GM19043 (cell line): ENCODE data around the gene JARID2.

Source experiments
- ATAC-seq: cut with Tn5 transposase; IDR thresholded peaks from one replicate; pipeline ENCODE4 v1.9.1; 2021; ENCODE audit warnings: low read depth; ENCODE audit not compliant: unreplicated experiment

The JARID2 gene

DNA sequence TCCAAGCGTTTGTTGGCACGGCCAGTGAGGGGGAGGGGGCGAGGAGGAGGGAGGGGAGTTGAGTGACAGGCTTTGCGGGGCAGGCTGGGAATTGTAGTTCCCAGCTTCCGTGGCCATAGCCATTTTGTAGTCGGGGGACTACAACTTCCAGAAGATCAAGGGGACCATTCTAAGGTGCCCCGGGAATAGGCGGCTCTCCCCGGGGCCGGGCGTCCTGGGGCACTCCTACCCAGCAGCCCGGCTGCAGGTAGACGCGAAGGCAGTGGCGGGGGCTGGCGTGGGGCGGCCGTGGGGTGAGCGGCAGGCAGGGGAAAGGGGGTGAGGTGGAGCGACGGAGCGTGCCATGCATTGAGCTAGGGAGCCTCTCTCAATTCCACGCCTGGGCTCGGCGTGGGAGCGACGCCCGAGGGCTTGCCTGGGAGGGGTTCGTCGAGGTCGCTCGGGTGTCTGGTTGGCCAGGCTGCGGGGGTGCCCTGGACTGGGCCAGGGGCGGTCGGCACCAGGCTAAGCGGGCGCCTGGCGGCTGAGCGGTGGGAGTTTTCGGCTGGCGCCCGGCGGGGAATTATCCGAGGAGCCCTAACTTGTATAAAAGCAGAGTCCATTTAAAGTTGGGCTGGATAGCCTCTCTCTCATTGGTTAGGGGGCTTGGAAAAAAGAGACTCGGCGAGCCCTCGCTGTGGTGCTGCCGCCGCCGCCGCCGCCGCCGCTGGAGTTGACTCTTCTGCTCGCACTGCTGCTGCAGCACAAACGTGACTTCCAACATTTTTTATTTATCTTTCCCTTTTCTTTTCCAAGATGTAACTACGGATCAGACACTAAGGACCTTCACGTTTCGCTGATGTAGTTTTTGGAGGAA is at the start of gene JARID2:
Gene JARID2 (plus strand): TSS at position 709 of the 856 bp plus-strand sequence. CDS start 471 bp downstream, outside the sequence.
- ATAC-seq, result peak; percentile 52

DNA sequence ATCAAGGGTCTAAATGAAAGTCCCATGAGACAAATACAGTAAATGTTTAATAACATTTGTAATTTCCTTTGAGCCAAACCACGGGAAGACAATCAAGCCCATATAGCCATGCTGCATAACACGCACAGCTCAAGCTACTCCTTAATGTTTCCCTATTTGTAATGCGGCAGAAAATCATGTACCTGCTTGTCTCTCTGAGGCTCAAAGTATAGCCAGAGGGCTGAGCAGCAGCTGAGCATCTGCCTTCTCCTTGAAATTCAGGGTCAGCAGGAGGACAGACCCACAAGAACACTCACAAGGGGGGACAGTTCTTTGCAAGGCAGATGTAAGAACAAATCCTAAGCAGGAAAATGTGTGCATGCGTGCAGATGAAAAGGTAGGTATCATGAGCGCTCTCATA is 45.8 kb upstream of the JARID2 start:
- no peak for ATAC-seq

DNA sequence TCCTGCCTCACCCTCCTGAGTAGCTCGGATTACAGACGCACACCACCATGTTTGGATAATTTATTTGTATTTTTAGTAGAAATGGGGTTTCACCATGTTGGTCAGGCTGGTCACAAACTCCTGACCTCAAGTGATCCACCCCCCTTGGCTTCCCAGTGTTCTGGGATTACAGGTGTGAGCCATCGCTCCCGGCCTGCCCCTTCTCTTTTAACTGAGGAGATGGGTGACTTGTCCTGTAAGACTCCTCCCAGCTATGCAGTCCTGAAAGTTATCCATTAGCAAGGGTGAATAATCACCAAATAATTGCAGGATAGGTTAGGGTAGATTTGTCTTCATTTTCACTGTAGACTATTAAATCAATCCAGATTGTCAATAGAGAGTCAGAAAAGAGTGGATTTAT is 40.5 kb upstream of the JARID2 start:
- no peak for ATAC-seq

DNA sequence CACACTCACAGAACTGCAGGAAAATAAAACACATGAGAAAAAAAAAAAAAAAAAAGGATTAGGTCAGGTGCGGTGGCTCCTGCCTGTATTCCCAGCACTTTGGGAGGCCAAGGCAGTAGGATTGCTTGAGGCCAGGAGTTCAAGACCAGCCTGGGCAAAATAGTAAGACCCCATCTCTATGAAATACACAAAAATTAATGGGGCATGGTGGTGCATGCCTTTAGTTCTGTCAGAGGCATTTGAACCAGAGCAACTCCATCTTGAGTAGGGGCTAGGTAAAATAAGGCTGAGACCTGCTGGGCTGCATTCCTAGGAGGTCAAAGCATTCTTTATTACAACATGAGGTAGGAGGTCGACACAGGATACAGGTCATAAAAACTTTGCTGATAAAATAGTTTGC is 39.0 kb upstream of the JARID2 start:
- ATAC-seq, result no peak

DNA sequence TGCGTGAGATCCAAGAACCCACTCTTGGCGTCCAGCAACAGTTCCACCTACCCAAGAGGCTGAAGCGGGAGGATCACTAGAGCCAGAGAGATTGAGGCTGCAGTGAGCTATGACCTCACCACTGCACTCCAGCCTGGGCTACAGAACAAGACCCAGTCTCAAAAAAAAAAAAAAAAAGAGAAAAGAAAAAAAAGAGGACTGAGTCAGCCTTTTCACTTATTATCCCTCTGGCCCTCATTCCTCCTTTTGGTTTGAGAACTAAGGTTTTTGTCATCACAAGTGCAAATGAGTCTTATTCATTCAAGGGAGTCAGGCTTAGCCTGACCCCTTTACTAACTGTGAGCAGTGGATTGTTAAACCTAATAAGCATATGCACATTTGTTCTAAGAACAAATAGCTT is 37.9 kb upstream of the JARID2 start:
- no peak for ATAC-seq

DNA sequence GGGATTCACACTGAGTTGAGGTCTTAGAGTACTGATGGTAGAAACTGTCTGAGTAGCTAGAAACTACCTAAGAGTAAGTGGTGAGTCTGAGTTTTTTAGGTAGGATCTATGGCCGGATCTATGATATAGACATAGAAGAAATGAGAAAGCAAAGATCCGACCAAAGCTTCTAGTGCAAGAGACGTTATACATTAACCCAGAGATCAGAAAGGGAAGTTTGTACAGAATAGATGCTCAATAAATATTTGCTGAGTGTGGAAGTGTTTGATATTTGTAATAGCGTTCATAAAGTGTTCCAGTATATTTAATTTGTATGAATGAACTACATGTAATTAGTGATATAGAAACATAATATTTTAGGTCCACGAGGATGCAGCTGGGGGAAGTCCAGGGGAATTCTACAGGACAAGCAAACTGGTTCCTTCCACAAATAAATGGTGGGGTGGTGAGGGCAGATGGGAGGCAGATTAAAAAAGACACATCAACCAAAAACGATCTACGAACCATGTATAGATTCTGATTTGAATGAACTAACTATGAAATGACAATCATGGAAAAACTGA is 31.9 kb upstream of the JARID2 start:
- no peak for ATAC-seq

DNA sequence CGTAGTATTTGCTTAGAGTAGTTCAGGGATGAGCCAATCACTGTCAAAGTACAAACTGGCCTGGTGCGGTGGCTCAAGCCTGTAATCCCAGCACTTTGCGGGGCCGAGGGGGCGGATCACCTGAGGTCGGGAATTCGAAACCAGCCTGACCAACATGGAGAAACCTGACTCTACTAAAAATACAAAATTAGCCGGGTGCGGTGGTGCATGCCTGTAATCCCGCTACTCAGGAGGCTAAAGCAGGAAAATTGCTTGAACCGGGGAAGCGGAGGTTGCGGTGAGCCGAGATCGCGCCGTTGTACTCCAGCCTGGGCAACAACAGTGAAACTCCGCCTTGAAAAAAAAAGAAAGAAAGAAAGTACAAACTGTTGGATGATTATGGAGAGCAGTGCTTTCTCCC is 27.5 kb upstream of the JARID2 start:
- no peak for ATAC-seq

DNA sequence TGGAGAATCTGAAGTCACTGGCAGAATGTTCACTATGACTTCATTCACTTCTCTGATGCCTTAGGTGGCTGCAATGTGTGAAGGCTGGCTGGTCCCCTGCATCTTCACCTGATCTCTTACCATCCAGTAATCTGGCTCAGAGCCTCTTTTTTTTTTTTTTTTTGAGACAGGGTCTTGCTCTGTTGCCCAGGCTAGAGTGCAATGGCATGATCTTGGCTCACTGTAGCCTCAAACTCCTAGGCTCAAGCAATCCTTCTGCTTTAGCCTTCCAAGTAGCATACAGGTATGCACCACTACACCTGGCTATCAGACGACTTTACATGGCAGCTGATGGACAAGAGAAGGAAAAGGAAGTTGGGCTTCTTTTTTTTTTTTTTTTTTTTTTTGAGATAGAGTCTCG is 25.8 kb upstream of the JARID2 start:
- ATAC-seq, result no peak

DNA sequence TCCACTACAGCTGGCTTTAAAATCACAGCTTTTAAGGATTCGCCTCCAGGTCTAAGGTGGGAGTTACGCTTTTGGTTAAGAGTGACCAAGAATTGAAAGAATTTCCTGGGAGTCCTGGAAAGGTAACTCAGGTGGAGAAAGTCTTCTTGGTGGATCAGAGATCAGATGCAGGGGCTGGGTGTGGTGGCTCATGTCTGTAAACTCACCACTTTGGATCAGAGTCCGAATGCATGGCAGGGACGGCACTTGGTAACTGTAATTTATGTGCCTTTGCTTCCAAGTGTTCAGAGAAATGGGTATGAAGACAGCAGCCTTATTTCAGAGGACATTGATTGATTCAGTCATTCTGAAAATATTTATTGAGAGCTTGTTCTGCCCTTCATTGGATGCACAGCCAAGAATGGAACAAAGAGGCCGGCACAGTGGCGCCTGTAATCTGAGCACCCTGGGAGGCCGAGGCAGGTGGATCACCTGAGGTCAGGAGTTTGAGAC is 18.0 kb upstream of the JARID2 start:
- ATAC-seq, result no peak

DNA sequence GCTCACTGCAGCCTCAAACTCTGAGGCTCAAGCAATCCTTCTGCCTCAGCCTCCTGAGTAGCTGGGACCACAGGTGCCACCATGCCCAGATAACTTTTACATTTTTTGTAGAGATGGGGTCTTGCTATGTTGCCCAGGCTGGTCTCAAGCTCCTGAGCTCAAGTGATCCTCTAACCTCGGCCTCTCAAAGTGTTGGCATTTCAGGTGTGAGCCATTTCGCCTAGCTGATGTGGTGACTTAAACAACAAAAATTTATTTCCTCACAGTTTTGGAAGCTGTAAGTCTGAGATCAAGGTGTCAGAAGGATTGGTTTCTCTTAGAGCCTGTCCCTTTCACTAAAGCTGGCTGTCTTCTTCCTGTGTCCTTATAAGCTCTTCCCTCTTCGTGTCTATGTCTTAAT is 15.0 kb upstream of the JARID2 start:
- ATAC-seq, result no peak

DNA sequence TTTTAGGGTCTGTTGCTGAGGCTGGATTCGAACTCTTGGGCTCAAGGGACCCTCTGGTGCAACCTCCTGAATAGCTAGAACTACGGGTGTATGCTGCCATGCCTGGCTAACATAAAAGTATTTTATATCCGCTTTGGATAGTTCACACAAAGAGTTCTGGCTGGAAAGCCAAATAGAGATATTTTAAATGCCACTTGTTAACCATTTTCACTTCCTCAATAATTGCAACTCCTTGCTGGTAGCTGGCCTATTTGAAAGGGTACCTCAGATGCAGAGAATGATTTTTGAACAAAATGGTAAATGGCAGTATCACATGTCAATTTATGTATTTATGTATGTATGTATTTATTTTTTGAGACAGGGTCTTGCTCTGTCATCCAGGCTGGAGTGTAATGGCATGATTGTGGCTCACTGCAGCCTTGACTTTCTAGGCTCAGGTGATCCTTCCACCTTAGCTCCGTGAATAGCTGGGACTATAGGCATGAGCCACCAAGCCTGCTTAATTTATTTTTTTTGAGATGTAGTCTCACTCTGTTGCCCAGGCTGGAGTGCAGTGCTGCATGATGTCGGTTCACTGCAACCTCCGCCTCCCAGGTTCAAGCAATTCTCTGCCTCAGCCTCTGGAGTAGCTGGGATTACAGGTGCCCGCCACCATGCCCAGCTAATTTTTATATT is 12.9 kb upstream of the JARID2 start:
- no peak for ATAC-seq

DNA sequence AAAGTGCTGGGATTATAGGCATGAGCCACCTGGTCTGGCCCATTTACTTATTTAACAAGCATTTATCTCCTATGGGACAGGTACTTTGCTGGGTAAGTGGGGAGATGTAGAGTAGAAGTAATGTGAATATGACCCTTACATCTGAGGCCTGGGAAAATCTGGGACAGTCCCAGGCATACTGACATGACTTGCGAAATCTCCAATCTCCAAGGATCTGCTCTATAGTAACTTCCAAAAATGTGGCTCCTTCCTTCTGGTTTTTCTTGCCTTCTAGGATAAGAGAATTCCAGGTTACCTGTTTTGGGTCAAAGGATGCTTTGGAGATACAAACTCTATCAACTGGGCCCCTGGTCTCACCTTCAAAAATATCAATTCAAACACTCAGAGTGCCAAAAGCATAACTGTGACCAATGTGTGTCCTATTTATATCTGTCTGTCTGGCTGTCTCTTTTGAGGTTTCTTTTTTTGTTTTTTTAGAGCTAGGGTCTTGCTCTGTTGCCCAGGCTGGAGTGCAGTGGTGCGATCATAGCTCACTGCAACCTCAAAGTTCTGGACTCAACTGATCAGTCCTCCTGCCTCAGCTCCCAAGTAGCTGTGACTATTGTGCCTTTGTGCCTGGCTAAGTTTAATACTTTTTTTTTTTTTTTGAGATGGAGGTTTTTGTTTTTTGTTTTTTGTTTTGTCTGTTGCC is 11.7 kb upstream of the JARID2 start:
- ATAC-seq, result no peak

DNA sequence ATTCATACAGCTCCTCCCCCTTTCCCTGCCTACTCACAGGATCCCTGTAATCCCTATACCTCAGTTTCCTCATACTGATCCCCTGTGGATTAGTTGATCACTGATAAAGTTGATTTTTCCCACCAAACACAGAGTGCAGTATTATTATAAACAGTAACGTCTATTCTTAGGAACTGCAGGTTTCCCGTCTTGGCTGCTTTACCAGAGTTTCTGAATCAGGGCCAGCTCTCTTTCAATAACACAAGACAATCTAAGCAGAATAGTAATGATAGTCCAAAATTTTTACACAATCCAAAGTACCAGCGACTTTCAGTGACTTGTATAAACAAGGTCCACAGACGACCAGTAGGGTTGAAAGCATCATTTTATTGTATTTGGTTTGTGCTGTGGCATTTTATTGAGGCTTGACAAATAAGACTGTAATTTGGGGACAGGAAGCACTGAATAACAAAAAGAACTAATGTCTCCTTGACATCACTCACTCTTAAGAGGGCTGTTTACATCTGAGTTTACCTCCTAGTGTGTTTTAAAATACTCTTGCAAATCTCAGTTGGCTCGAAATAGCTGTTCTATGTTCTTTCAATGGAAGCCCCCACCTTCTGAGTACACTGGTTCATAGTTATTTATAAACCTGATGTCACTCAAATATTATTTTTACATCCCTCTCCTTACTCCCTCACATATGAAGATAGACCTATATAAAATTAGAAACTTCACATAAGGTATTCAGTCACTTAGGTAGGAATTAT is 6.1 kb upstream of the JARID2 start:
- ATAC-seq, result no peak

DNA sequence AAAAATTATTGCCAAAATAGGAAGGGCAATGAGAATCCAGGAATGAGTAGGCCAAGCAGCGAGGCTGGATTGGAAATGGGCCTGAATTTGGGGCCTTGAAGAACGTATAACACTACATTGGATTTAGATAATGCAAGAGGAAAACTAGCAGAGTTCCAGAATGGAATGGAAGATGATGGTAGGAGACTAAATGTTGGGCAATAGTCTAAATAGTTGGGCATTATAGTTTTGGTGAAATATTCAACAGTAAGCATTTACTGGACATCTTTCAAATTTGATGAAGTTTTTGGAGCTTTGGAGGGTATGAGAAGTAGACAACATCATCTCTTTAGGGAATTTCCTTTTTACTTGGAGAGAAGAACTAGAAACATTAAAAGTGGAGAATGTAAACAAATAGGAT is 3.4 kb upstream of the JARID2 start:
- no peak for ATAC-seq

DNA sequence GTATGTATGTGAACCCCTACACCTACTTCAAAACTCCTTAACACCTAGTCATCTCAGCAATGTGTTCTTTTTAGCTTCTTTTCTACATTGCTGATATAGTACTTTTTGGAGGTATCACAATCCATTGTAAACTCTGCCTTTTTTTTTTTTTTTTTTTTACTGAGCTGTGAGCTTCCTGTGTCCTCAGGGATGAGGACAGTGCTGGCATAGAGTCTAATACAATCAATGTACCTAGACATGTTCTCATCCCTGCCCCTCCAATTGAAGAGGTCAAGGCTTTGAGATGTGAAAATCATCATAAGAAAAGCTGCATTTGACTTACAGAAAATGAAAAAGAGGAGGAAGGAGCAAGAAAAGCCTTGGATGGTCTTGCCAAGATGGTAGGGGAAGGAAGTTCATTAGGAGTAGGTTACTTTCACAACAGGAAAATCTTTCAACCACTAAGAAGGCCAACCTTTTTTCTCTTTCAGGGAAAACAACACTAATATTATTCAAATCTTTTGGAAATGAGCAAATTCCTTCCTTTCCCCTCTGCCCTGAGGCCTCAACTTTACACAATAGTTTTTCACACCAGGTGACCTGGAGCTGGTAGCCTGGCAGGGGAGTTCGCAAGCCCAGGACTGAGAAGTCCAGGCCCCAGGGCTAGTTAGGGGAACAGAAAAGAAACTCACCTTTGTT is 2.8 kb upstream of the JARID2 start:
- ATAC-seq, result no peak

DNA sequence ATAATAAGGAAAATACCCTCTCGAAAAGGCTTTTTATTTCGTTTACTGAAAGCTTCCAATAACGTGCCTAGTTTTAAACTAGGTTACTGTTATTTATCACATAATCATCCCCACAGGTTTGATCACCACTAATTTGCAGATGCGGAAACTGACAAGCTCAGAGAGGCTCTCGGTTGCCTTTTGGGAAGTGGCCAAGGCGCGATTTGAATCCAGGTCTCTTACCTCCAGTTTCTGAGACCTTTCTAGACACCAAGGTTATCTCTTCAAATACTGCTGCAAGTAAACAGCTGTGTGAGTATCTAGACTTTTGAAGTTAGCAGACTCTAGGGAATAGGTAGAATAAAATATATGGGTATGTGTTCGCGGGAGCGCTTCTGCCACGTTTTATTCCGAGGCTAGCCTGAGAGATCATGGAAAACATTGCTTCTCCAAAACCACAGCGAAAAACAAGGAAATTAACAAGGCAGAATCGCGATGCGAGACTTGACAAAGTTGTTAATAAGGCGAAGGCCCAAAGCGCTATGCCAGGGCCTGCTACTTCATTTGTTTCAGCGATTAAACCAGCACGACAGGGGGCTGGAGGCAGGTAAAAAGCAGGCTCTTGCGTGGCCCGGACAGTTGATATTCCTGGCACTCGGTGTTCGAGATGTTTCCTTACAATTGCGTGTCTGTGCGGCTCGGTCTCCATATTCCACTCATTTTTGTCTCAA is 1.8 kb upstream of the JARID2 start:
- ATAC-seq, result no peak

DNA sequence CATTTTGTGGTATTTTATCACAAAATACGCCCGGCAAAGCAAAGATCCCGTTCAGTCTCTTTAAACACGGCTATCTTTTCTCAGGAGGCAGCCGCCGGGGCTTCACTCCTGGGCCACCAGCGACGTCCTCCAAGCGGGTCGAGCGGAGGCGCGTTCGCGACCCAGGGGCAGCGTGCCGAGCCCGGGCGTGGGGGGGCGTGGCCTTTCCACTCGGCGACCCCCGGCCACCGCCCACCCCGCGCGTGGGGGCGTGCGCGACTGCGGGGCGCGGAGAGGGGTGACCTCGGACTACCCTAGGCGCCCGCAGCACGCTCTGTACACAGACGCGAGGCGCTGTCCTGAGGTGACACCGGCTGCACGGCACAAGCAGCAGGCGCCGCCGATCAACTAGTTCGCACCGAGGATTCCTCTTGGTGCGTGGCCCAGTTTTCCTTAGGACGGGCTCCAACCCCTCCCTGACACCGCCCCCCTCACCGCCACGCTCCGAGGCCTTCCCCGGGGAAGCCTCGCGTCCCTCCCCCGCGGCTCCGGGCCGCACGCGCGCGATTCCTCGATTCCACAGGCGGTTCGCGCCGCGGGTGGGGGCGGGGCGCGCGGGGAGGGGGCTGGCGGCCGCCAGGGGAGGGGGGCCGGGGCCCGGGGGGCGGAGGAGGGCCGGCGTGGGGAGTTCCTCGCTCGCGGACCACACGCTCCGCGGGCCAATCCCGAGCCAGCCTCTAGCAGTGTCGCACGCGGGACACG is 1.1 kb upstream of the JARID2 start:
- peak; percentile 17 for ATAC-seq

DNA sequence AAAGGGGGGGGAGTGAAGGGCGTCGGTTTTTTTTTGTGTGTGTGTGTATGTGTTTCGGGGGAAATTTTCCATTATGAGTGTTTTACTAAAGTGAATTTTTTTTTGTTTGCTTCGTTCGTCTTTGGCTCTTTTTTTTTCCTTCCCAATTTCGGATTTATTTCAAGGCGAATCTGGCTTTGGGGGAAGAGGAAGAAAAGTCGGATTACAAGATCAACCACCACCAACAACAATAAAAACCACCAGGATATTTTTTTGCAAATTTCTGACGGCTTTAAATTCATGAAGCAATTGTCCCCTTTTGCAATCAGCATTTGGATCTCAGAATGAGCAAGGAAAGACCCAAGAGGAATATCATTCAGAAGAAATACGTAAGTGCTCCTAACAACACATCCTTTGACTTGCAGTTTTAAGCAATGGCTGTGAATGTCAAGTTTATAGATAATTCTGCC is 372 bp downstream of the JARID2 start:
- no peak for ATAC-seq
